Brain microvascular endothelial cell (primary cell): ENCODE measurements around the gene IRF4.

ENCODE experiments used
- DNase-seq: peaks from one replicate; pipeline ENCODE4 v3.0.0-alpha.2; 2020
- H3K27ac ChIP-seq: fragments of 250-450 bp; sonication (Bioruptor Pico); 2 replicates; pipeline ENCODE4 v1.5.1; 2020; ENCODE audit warnings: mild to moderate bottlenecking, moderate library complexity
- H3K27me3 ChIP-seq: fragments of 250-450 bp; sonication (Bioruptor Pico); replicated peaks from 2 replicates; pipeline ENCODE4 v1.5.1; 2020; ENCODE audit warnings: mild to moderate bottlenecking
- H3K36me3 ChIP-seq: fragments of 250-450 bp; sonication (Bioruptor Pico); replicated peaks from 2 replicates; pipeline ENCODE4 v1.5.1; 2020; ENCODE audit warnings: mild to moderate bottlenecking
- H3K4me3 ChIP-seq: 2 replicates; pipeline ENCODE4 v1.5.1; 2011; ENCODE audit warnings: low read depth, mild to moderate bottlenecking, control low read depth, low read length, moderate library complexity
- CTCF ChIP-seq: IDR thresholded peaks from 2 replicates; pipeline ENCODE4 v1.5.1; 2011; ENCODE audit warnings: low read depth, mild to moderate bottlenecking, moderate library complexity, low read length, control low read depth, inconsistent platforms; ENCODE audit errors: missing control alignments
- in situ Hi-C: cut with HindIII; loops from 2 replicates; pipeline ENCODE4 v1.10.0; 2017; ENCODE audit warnings: low sequenced_read_pairs, low pct_ligation_motif_present

IRF4 gene

GRCh38 chr6:452301-453067, 60.9 kb downstream of the IRF4 start:
- H3K4me3 ChIP-seq = no peak overlapping the region
- in situ Hi-C loops = no loop called here
- H3K27ac ChIP-seq = no peak overlapping the region
- no peak for DNase-seq
- H3K36me3 ChIP-seq = no peaks in the 10 kb centered on the region
- no peaks in the 10 kb centered on the region for H3K27me3 ChIP-seq
- TF ChIP-seq CTCF = no peak

- no peak for TF ChIP-seq CTCF
- Histone ChIP-seq H3K36me3 (no peaks in the 10 kb centered on the region), H3K27ac (no peak overlapping the region), H3K4me3 (no peak overlapping the region), H3K27me3 (no peaks in the 10 kb centered on the region)
- in situ Hi-C loops = no loop called here
- DNase-seq = no peak
These were observed 61.6 kb downstream of the IRF4 start for GRCh38 chr6:453152-453551.

- H3K27me3 ChIP-seq = no peaks in the 10 kb centered on the region
- no peaks in the 10 kb centered on the region for H3K36me3 ChIP-seq
- in situ Hi-C loops = no loop called here
- H3K4me3 ChIP-seq = no peak overlapping the region
- TF ChIP-seq CTCF = no peak
- no peak for DNase-seq
- no peak overlapping the region for H3K27ac ChIP-seq
These were observed 62.8 kb downstream of the IRF4 start for GRCh38 chr6:454148-454991.

GRCh38 chr6:455006-455585, 63.5 kb downstream of the IRF4 start:
- in situ Hi-C loops = no loop called here
- Histone ChIP-seq H3K27ac (no peak overlapping the region), H3K36me3 (no peaks in the 10 kb centered on the region), H3K4me3 (no peak overlapping the region), H3K27me3 (no peaks in the 10 kb centered on the region)
- DNase-seq = no peak
- no peak for TF ChIP-seq CTCF

GRCh38 chr6:455835-456234, 64.3 kb downstream of the IRF4 start:
- Histone ChIP-seq H3K36me3 (no peaks in the 10 kb centered on the region), H3K27ac (no peak overlapping the region), H3K4me3 (no peak overlapping the region), H3K27me3 (no peaks in the 10 kb centered on the region)
- no peak for TF ChIP-seq CTCF
- in situ Hi-C loops = no loop called here
- no peak for DNase-seq
